Measurements from ENCODE around the gene GEMIN5. TPM values are rescaled to one million over a fixed set of nuclear protein-coding genes. Genes with fewer than 3 reads are reported as not detected.

Gene GEMIN5
- total and polyA plus RNA-seq, 5 donors from 2014 or later = 8.0 to 14.0 (median 11.0) TPM

DNA sequence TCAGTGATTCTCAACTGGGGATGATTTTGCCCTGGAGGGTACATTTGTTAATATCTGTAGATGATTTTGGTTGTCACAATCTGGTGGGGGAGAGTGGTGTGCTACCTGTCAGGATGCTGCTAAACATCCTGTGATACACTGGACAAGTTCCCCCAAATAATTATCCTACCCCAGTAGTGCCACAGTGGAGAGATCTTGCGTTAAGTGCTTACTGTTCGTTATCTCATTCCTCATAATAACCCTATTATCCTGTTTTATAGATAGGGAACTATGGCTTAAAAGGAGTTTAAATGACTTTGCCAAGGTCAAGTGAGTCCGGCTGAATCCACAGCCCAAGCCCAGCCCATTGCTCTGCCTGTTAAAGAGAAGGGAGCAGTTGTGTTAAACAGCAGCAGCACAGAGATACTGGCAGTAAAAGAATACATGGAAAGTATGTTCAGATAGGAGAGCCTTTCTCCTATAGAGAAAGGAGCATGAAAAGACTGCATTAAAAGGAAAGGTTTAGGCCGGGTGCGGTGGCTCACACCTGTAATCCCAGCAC, 64.2 kb downstream of the GEMIN5 start:
- Mint-ChIP-seq H3K36me3 (peaks cover 54% of the 10 kb centered on the region), H3K4me3 (no peak overlapping the region), H3K4me1 (peaks cover under 1 to 13% (median 7%) of the 10 kb centered on the region in 4 donors), H3K27ac (peak overlapping the region in 2 of 3 donors; percentile 14 to 39), H3K27me3 (no peaks in the 10 kb centered on the region), H3K9me3 (peaks cover 3 to 15% (median 4%) of the 10 kb centered on the region in 7 donors)
- Histone ChIP-seq H3K4me1 (ENCODE audit: control insufficient read depth, insufficient read depth, low read length, poor library complexity, severe bottlenecking) (no peaks in the 10 kb centered on the region), H3K27me3 (ENCODE audit: control insufficient read depth, insufficient read depth, low read length) (no peaks in the 10 kb centered on the region), H3K36me3 (ENCODE audit: control insufficient read depth, insufficient read depth, low read length) (peaks cover 73% of the 10 kb centered on the region), H3K9me3 (ENCODE audit: control insufficient read depth in 2 of 2, low read length in 2 of 2) (peaks cover 7 to 10% of the 10 kb centered on the region in 2 experiments), H3K27ac (ENCODE audit: insufficient read depth, low read length, poor library complexity, severe bottlenecking) (no peak overlapping the region), H3K4me3 (ENCODE audit: low read depth, low read length) (no peak overlapping the region)
- no peak for DNase-seq
- no peak for ATAC-seq (ENCODE audit: low read depth in 2 of 2)

DNA sequence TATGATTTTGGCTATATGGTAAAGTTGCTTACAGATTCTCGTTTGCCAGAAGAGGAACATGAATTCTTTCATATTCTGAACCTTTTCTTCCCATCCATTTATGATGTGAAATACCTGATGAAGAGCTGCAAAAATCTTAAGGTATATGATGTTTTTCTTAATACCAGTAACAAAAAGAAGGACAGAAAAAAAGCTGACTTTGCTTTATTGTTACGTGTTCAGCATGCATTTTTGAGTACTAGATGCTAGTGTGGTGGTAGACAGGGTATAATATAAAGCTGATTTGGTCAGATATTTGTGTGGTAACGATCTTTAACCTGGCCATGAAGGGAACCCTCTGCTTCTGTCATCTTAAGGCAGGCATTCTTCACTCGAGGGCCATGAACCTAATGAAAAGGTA, 66.3 kb downstream of the GEMIN5 start:
- ATAC-seq (ENCODE audit: low read depth in 2 of 2) (no peak), DNase-seq (no peak)
- no peaks in the 10 kb centered on the region for H3K9me3 ChIP-seq (ENCODE audit: control insufficient read depth in 2 of 2, low read length in 2 of 2)
- H3K4me1 ChIP-seq (ENCODE audit: control insufficient read depth, insufficient read depth, low read length, poor library complexity, severe bottlenecking) = no peaks in the 10 kb centered on the region
- Mint-ChIP-seq H3K4me1 (peaks cover 11 to 17% (median 12%) of the 10 kb centered on the region in 4 donors), H3K4me3 (no peak overlapping the region), H3K36me3 (peaks cover 57% of the 10 kb centered on the region), H3K27ac (peak overlapping the region in 1 of 3 donors; percentile 31), H3K9me3 (no peaks in the 10 kb centered on the region), H3K27me3 (no peaks in the 10 kb centered on the region)
- no peak overlapping the region for H3K27ac ChIP-seq (ENCODE audit: insufficient read depth, low read length, poor library complexity, severe bottlenecking)
- no peaks in the 10 kb centered on the region for H3K27me3 ChIP-seq (ENCODE audit: control insufficient read depth, insufficient read depth, low read length)
- H3K4me3 ChIP-seq (ENCODE audit: low read depth, low read length) = no peak overlapping the region
- H3K36me3 ChIP-seq (ENCODE audit: control insufficient read depth, insufficient read depth, low read length) = peaks cover 78% of the 10 kb centered on the region

DNA sequence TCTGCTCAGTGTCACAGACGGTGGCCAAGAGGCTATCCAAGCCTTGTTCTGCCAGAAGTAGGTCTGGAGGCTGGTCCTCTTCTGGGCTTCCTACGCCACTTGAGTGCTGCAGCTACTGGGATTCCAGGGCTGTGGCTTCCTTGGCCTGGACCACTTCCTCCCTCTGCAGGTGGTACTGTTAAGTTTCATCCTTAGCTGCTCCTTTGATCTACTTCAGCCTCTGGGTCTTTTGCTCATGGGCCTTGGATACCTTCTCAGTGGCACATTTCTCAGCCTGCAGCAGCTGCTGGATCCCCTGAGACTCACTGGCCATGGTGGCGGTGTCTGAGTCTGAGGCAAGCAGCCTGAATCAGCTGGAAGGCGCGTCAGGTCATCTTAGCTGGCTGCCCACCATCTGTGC, 69.3 kb downstream of the GEMIN5 start:
- Mint-ChIP-seq H3K9me3 (no peaks in the 10 kb centered on the region), H3K36me3 (peaks cover 50% of the 10 kb centered on the region), H3K27ac (peak overlapping the region in 1 of 3 donors; percentile 59), H3K27me3 (no peaks in the 10 kb centered on the region), H3K4me3 (no peak overlapping the region), H3K4me1 (peaks cover 10 to 34% (median 26%) of the 10 kb centered on the region in 4 donors)
- no peak for ATAC-seq (ENCODE audit: low read depth in 2 of 2)
- Histone ChIP-seq H3K9me3 (ENCODE audit: control insufficient read depth in 2 of 2, low read length in 2 of 2) (no peaks in the 10 kb centered on the region), H3K27me3 (ENCODE audit: control insufficient read depth, insufficient read depth, low read length) (no peaks in the 10 kb centered on the region), H3K4me3 (ENCODE audit: low read depth, low read length) (no peak overlapping the region), H3K4me1 (ENCODE audit: control insufficient read depth, insufficient read depth, low read length, poor library complexity, severe bottlenecking) (no peaks in the 10 kb centered on the region), H3K36me3 (ENCODE audit: control insufficient read depth, insufficient read depth, low read length) (peaks cover 77% of the 10 kb centered on the region), H3K27ac (ENCODE audit: insufficient read depth, low read length, poor library complexity, severe bottlenecking) (no peak overlapping the region)
- no peak for DNase-seq

DNA sequence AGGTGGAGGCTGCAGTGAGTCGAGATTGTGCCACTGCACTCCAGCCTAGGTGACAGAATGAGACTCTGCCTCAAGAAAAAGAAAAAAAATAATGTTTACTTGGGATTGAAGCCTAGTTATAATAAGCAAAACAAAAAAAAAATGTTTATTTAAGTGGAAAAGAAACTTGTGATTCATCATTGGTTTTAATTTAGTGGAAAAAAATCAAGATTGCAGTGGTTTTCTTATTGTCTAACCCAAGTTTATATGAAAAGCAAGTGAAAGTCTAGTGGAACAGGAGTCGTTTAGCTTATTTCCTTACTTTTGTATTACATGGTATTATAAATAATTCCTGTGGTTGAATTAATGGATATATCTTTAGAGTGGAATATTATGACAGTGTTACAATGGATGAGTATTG, 71.2 kb downstream of the GEMIN5 start:
- no peaks in the 10 kb centered on the region for H3K27me3 ChIP-seq (ENCODE audit: control insufficient read depth, insufficient read depth, low read length)
- H3K27ac ChIP-seq (ENCODE audit: insufficient read depth, low read length, poor library complexity, severe bottlenecking) = no peak overlapping the region
- H3K4me3 ChIP-seq (ENCODE audit: low read depth, low read length) = no peak overlapping the region
- Mint-ChIP-seq H3K4me1 (peaks cover 8 to 51% (median 36%) of the 10 kb centered on the region in 4 donors), H3K4me3 (no peak overlapping the region), H3K36me3 (peaks cover 51% of the 10 kb centered on the region), H3K27ac (peak overlapping the region in 2 of 3 donors; percentile 6 to 11), H3K9me3 (no peaks in the 10 kb centered on the region), H3K27me3 (no peaks in the 10 kb centered on the region)
- H3K9me3 ChIP-seq (ENCODE audit: control insufficient read depth in 2 of 2, low read length in 2 of 2) = no peaks in the 10 kb centered on the region
- DNase-seq (no peak), ATAC-seq (ENCODE audit: low read depth in 2 of 2) (no peak)
- peaks cover 64% of the 10 kb centered on the region for H3K36me3 ChIP-seq (ENCODE audit: control insufficient read depth, insufficient read depth, low read length)
- H3K4me1 ChIP-seq (ENCODE audit: control insufficient read depth, insufficient read depth, low read length, poor library complexity, severe bottlenecking) = peaks cover 16% of the 10 kb centered on the region

DNA sequence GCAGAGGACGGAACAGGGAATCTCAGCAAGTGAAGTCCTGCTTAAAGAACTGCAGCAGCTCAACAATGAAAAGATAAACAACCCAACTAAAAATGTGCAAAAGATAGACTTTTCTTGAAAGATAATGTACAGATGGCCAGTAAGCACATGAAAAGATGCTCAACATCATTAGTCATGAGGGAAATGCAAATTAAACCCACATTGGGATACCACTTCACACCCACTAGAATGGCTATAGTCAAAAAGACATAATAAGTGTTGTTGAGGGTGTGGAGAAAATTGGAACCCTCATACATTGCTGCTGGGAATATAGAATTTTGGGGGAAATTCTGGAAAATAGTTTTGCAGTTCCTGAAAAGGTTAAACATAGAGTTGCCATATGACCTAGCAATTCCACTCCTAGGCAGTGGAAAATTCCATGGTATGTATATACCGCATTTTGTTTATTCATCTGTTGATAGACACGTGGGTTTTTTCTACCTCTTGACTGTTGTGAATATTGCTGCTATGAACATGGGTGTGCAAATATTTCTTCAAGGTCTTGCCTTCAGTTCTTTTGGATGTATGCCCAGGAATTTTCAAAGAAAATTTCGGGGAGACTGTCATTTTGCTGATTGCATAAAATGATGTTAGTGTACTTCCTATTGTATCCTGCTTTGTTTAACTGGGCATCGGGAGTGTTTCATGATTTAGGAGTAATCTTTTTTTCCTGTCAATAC, 72.4 kb downstream of the GEMIN5 start:
- H3K4me1 Mint-ChIP-seq = peaks cover 13 to 63% (median 43%) of the 10 kb centered on the region in 4 donors
- ATAC-seq (ENCODE audit: low read depth in 2 of 2) (no peak), DNase-seq (no peak)
- Histone ChIP-seq H3K36me3 (ENCODE audit: control insufficient read depth, insufficient read depth, low read length) (peaks cover 55% of the 10 kb centered on the region), H3K27me3 (ENCODE audit: control insufficient read depth, insufficient read depth, low read length) (no peaks in the 10 kb centered on the region), H3K4me3 (ENCODE audit: low read depth, low read length) (no peak overlapping the region), H3K4me1 (ENCODE audit: control insufficient read depth, insufficient read depth, low read length, poor library complexity, severe bottlenecking) (peaks cover 28% of the 10 kb centered on the region), H3K9me3 (ENCODE audit: control insufficient read depth in 2 of 2, low read length in 2 of 2) (no peaks in the 10 kb centered on the region), H3K27ac (ENCODE audit: insufficient read depth, low read length, poor library complexity, severe bottlenecking) (no peak overlapping the region)
- no peaks in the 10 kb centered on the region for H3K27me3 Mint-ChIP-seq
- peaks cover 42% of the 10 kb centered on the region for H3K36me3 Mint-ChIP-seq
- H3K9me3 Mint-ChIP-seq = no peaks in the 10 kb centered on the region
- peak overlapping the region in 1 of 4 donors; percentile 7 for H3K4me3 Mint-ChIP-seq
- H3K27ac Mint-ChIP-seq = peak overlapping the region in 2 of 3 donors; percentile 32 to 76

DNA sequence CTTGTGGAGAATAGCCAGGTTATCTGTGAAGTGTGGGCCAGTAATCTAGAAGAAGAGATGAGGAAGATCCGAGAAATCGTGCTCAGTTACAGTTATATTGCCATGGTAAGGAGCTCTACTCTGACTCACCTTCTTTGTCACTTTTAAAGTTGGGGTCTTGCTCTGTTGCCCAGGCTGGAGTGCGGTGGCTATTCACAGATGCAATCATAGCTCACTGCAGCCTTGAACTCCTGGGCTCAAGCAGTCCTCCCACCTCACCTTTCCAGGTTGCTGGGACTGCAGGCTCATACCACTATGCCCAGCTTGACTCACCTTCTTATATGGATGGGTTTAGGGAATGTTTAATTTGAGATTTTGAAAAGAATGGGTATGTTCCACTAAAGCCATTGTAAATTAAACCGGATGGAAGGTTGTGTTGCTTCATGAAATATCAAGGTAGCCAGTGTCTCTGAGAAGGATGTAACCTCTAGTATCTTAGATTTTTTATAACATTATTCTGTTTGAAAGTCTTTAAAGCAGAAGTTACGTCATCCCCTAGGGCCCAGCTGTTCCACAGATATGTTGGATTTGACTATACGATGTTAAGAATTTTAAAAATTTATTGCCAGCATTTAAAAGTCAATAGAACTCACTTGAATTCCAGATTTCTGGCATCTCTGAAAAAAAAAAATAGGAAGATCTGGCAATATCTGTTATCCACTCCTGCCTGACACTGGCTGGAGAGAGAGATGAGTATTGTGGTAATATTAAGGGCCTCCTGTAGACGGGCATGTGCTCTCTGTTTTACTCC, 74.5 kb downstream of the GEMIN5 start:
- peaks cover 47% of the 10 kb centered on the region for H3K36me3 ChIP-seq (ENCODE audit: control insufficient read depth, insufficient read depth, low read length)
- H3K9me3 Mint-ChIP-seq = no peaks in the 10 kb centered on the region
- no peaks in the 10 kb centered on the region for H3K27me3 ChIP-seq (ENCODE audit: control insufficient read depth, insufficient read depth, low read length)
- H3K27ac Mint-ChIP-seq = peak overlapping the region; percentile 29 to 53 (median 42)
- peak overlapping the region; percentile 37 for H3K4me3 ChIP-seq (ENCODE audit: low read depth, low read length)
- H3K27me3 Mint-ChIP-seq = no peaks in the 10 kb centered on the region
- DNase-seq (no peak), ATAC-seq (ENCODE audit: low read depth in 2 of 2) (no peak)
- H3K4me1 Mint-ChIP-seq = peaks cover 17 to 73% (median 51%) of the 10 kb centered on the region in 4 donors
- H3K27ac ChIP-seq (ENCODE audit: insufficient read depth, low read length, poor library complexity, severe bottlenecking) = no peak overlapping the region
- H3K4me3 Mint-ChIP-seq = peak overlapping the region in 3 of 4 donors; percentile 11 to 48 (median 42)
- no peaks in the 10 kb centered on the region for H3K9me3 ChIP-seq (ENCODE audit: control insufficient read depth in 2 of 2, low read length in 2 of 2)
- peaks cover 45% of the 10 kb centered on the region for H3K4me1 ChIP-seq (ENCODE audit: control insufficient read depth, insufficient read depth, low read length, poor library complexity, severe bottlenecking)
- peaks cover 38% of the 10 kb centered on the region for H3K36me3 Mint-ChIP-seq

DNA sequence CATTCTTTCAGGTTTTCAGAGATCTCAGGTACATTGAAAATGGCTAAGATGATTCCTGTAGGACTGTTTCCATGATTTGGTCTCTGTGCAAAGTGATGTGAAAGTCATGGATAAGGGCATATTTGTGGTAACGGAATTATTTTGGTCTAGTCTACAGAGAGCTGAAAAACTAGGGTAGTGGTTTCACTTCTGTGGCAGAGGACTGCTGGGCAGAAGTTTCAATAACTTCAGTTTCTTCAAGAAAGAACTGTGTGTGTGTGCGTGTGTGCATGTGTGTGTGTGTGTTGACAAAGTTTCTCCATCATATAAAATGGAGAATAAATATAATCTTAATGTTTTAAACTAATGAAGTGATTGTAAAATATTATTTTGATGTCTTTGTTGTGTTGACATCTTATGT, 75.2 kb downstream of the GEMIN5 start:
- H3K27me3 ChIP-seq (ENCODE audit: control insufficient read depth, insufficient read depth, low read length) = no peaks in the 10 kb centered on the region
- Mint-ChIP-seq H3K36me3 (peaks cover 37% of the 10 kb centered on the region), H3K27ac (peak overlapping the region in 2 of 3 donors; percentile 23 to 42), H3K4me3 (peak overlapping the region in 3 of 4 donors; percentile 44 to 67 (median 64)), H3K27me3 (no peaks in the 10 kb centered on the region), H3K9me3 (no peaks in the 10 kb centered on the region), H3K4me1 (peaks cover 17 to 70% (median 51%) of the 10 kb centered on the region in 4 donors)
- DNase-seq = no peak
- no peaks in the 10 kb centered on the region for H3K9me3 ChIP-seq (ENCODE audit: control insufficient read depth in 2 of 2, low read length in 2 of 2)
- H3K4me3 ChIP-seq (ENCODE audit: low read depth, low read length) = peak overlapping the region; percentile 37
- H3K4me1 ChIP-seq (ENCODE audit: control insufficient read depth, insufficient read depth, low read length, poor library complexity, severe bottlenecking) = peaks cover 45% of the 10 kb centered on the region
- H3K27ac ChIP-seq (ENCODE audit: insufficient read depth, low read length, poor library complexity, severe bottlenecking) = no peak overlapping the region
- ATAC-seq (ENCODE audit: low read depth in 2 of 2) = no peak
- H3K36me3 ChIP-seq (ENCODE audit: control insufficient read depth, insufficient read depth, low read length) = peaks cover 43% of the 10 kb centered on the region

Measured in CD4-positive, CD25-positive, alpha-beta regulatory T cell (primary cell).